GF-D8 (cell line): Measurements from ENCODE around the gene SRGAP2B.
"Not testable (repeated sequence)": the region's sequence is repeated elsewhere in the genome, so short reads cannot be mapped to it uniquely, and the experiment has no call there.

Experiments
- DNase-seq: peaks from one replicate; lab custom pipeline; 2025; lab: John Stamatoyannopoulos, UW

SRGAP2B gene

GRCh38 chr1:145095284-145096057, at the start of gene SRGAP2B, which contains the start of gene FAM72D:
Gene SRGAP2B, minus strand, starts transcription at chr1:145095328. Its CDS starts 2,427 bp downstream, at chr1:145092901.
Gene FAM72D, plus strand, starts transcription at chr1:145095974. Its CDS starts 874 bp downstream, at chr1:145096848.
- not testable (repeated sequence) for DNase-seq

GRCh38 chr1:145144264-145144913, 49.3 kb upstream of the SRGAP2B start:
- not testable (repeated sequence) for DNase-seq

- not testable (repeated sequence) for DNase-seq
Measured at GRCh38 chr1:145140549-145140948, 45.4 kb upstream of the SRGAP2B start.

GRCh38 chr1:145134476-145134875, 39.3 kb upstream of the SRGAP2B start:
- not testable (repeated sequence) for DNase-seq

- DNase-seq: not testable (repeated sequence)
Measured at GRCh38 chr1:145128697-145129469, 33.8 kb upstream of the SRGAP2B start.

GRCh38 chr1:145127144-145127543, 32.0 kb upstream of the SRGAP2B start:
- not testable (repeated sequence) for DNase-seq

GRCh38 chr1:145125112-145125511, 30.0 kb upstream of the SRGAP2B start:
- not testable (repeated sequence) for DNase-seq

GRCh38 chr1:145123992-145124641, 29.0 kb upstream of the SRGAP2B start:
- DNase-seq: not testable (repeated sequence)

- not testable (repeated sequence) for DNase-seq
Measured at GRCh38 chr1:145123062-145123395, 27.9 kb upstream of the SRGAP2B start.

- not testable (repeated sequence) for DNase-seq
Measured at GRCh38 chr1:145122344-145123061, 27.4 kb upstream of the SRGAP2B start.

GRCh38 chr1:145119842-145120241, 24.7 kb upstream of the SRGAP2B start:
- DNase-seq: not testable (repeated sequence)

GRCh38 chr1:145115587-145116493, 20.7 kb upstream of the SRGAP2B start:
- DNase-seq: not testable (repeated sequence)

GRCh38 chr1:145114560-145115057, 19.5 kb upstream of the SRGAP2B start:
- not testable (repeated sequence) for DNase-seq

GRCh38 chr1:145112703-145113102, 17.6 kb upstream of the SRGAP2B start:
- not testable (repeated sequence) for DNase-seq

GRCh38 chr1:145111674-145112073, 16.5 kb upstream of the SRGAP2B start:
- DNase-seq: not testable (repeated sequence)

- not testable (repeated sequence) for DNase-seq
Measured at GRCh38 chr1:145103294-145103693, 8.2 kb upstream of the SRGAP2B start.

- not testable (repeated sequence) for DNase-seq
Measured at GRCh38 chr1:145101725-145102124, 6.6 kb upstream of the SRGAP2B start.

- DNase-seq: not testable (repeated sequence)
Measured at GRCh38 chr1:145094655-145095211, 395 bp downstream of the SRGAP2B start.

- DNase-seq: not testable (repeated sequence)
Measured at GRCh38 chr1:145093517-145094149, 1.5 kb downstream of the SRGAP2B start.
